GM18868 (cell line): ENCODE measurements around the gene ZNF853.
"Not testable (repeated sequence)": the region's sequence is repeated elsewhere in the genome, so short reads cannot be mapped to it uniquely, and the experiment has no call there.

Experiments
- ATAC-seq: cut with Tn5 transposase; IDR thresholded peaks from one replicate; pipeline ENCODE4 v1.9.1; 2021; ENCODE audit warnings: mild to moderate bottlenecking, moderate library complexity; ENCODE audit not compliant: unreplicated experiment

Gene ZNF853

GRCh38 chr7:6650521-6651011, 35.2 kb downstream of the ZNF853 start:
- ATAC-seq: no peak

- ATAC-seq: no peak
Measured at GRCh38 chr7:6651851-6652445, 36.5 kb downstream of the ZNF853 start.

- no peak for ATAC-seq
Measured at GRCh38 chr7:6652446-6653011, 37.1 kb downstream of the ZNF853 start.

GRCh38 chr7:6653071-6654003, 37.9 kb downstream of the ZNF853 start:
- no peak for ATAC-seq

GRCh38 chr7:6654113-6654841, 38.9 kb downstream of the ZNF853 start:
- ATAC-seq: no peak

GRCh38 chr7:6654842-6655610, 39.6 kb downstream of the ZNF853 start:
- no peak for ATAC-seq

GRCh38 chr7:6655636-6656385, 40.4 kb downstream of the ZNF853 start:
- ATAC-seq: no peak

- no peak for ATAC-seq
Measured at GRCh38 chr7:6656413-6656812, 41.0 kb downstream of the ZNF853 start.

- ATAC-seq: no peak
Measured at GRCh38 chr7:6658618-6659345, 43.4 kb downstream of the ZNF853 start.

- not testable (repeated sequence) for ATAC-seq
Measured at GRCh38 chr7:6670851-6671250, 55.4 kb downstream of the ZNF853 start.
